ENCODE data around the gene IQSEC1. TPM values are rescaled to one million over a fixed set of nuclear protein-coding genes. Genes with fewer than 3 reads are reported as not detected.

The IQSEC1 gene
- total and polyA plus RNA-seq, 2 experiments from 2014 or later, result 21.2 to 24.7 TPM

DNA sequence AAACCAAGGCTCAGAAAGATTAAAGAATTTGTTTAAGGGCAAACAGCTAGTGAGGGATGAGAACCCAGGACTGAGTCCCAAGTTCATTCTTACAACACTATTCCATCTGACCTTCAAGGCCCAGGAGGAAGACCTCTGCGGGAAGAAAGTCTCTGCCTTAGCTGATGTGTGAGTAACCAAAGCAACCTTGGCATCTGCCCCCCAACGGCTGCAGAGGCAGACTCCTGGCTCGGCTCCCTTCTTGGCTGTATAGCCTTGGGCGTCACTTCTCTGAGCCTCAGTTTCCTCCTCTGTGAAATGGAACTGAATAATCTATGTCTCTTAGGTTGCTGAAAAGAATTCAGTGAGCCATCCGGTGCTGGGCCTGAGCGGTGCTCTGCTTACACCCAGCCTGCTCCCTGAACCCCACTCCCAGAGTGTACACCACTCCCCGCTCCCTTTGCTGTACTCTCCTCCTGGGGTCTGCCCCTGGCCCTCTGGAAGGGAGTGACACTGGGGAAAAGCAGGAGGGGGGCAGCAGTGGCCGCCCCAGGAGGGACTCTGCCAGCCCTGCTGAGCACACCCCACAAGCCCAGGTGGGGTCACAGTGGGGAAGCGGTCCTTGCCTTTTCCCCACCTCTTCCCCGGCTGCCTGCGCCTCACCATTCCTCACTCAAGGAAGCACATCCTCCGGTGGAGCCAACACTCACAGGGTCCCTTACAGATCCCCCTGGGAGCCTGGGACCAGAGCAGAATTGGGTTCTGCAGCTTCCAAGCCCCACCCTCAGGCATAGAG is 97.3 kb downstream of the IQSEC1 start:
- DNase-seq (ENCODE audit: low spot score), result no peak
- no peaks in the 10 kb centered on the region for H3K27me3 ChIP-seq
- TF ChIP-seq EZH2 (IDR thresholded peaks at IDR 0.05; ENCODE audit: borderline replicate concordance) (no peak), EZH2phosphoT487 (IDR thresholded peaks at IDR 0.05; ENCODE audit: low read depth, severe bottlenecking, unreplicated experiment) (no peak)
- TF ChIP-seq, protein P1, sequence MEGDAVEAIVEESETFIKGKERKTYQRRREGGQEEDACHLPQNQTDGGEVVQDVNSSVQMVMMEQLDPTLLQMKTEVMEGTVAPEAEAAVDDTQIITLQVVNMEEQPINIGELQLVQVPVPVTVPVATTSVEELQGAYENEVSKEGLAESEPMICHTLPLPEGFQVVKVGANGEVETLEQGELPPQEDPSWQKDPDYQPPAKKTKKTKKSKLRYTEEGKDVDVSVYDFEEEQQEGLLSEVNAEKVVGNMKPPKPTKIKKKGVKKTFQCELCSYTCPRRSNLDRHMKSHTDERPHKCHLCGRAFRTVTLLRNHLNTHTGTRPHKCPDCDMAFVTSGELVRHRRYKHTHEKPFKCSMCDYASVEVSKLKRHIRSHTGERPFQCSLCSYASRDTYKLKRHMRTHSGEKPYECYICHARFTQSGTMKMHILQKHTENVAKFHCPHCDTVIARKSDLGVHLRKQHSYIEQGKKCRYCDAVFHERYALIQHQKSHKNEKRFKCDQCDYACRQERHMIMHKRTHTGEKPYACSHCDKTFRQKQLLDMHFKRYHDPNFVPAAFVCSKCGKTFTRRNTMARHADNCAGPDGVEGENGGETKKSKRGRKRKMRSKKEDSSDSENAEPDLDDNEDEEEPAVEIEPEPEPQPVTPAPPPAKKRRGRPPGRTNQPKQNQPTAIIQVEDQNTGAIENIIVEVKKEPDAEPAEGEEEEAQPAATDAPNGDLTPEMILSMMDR (IDR thresholded peaks at IDR 0.05; ENCODE audit: poor library complexity), result no peak
- no peaks in the 10 kb centered on the region for H3K9me2 ChIP-seq (replicated peaks; ENCODE audit: insufficient read depth)
- no peaks in the 10 kb centered on the region for H4K20me1 ChIP-seq (ENCODE audit: insufficient read depth, poor library complexity, severe bottlenecking)
- H3K9me3 ChIP-seq (ENCODE audit: low read depth), result no peaks in the 10 kb centered on the region
- H3K4me1 ChIP-seq (ENCODE audit: insufficient read depth), result no peaks in the 10 kb centered on the region
- WGBS (ENCODE audit: low lambda C conversion rate, missing lambda C conversion rate), result 94% methylated on average over 12 of the region's 12 CpGs
- no peak overlapping the region for H2AFZ ChIP-seq
- H3K36me3 ChIP-seq (replicated peaks; ENCODE audit: insufficient read depth, low read depth), result no peaks in the 10 kb centered on the region
- no peak overlapping the region for H3K4me3 ChIP-seq
- no peaks in the 10 kb centered on the region for H3K79me2 ChIP-seq
- no peak overlapping the region for H3K27ac ChIP-seq
- H3K4me2 ChIP-seq, result no peak overlapping the region

DNA sequence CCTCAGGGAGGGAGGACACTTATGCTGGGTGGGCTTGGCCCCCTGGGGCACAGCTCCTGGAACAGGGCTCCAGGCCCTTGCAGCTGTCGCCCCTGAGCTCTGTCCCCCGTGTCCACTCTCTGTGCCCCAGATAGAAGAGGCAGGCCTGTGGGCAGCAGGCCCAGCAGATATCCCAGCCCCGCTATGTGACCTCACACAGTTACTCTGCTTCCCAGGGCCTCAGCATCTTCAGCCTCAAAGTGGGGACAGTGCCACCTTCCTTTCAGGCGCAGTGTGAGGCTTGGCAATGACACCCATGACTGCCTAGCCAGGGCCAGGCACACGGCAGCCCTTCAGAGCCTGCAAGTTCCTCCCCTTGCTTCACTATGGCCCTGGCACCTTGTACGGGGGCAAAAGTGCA is 98.4 kb downstream of the IQSEC1 start:
- TF ChIP-seq EZH2 (IDR thresholded peaks at IDR 0.05; ENCODE audit: borderline replicate concordance) (no peak), EZH2phosphoT487 (IDR thresholded peaks at IDR 0.05; ENCODE audit: low read depth, severe bottlenecking, unreplicated experiment) (no peak)
- TF ChIP-seq, protein P1 (IDR thresholded peaks at IDR 0.05; ENCODE audit: poor library complexity), result no peak
- Histone ChIP-seq H2AFZ (no peak overlapping the region), H3K4me1 (ENCODE audit: insufficient read depth) (no peaks in the 10 kb centered on the region), H3K27ac (no peak overlapping the region), H3K9me3 (ENCODE audit: low read depth) (no peaks in the 10 kb centered on the region), H4K20me1 (ENCODE audit: insufficient read depth, poor library complexity, severe bottlenecking) (no peaks in the 10 kb centered on the region), H3K27me3 (no peaks in the 10 kb centered on the region), H3K9me2 (replicated peaks; ENCODE audit: insufficient read depth) (no peaks in the 10 kb centered on the region), H3K36me3 (replicated peaks; ENCODE audit: insufficient read depth, low read depth) (no peaks in the 10 kb centered on the region), H3K4me2 (no peak overlapping the region), H3K4me3 (no peak overlapping the region), H3K79me2 (no peaks in the 10 kb centered on the region)
- WGBS (ENCODE audit: low lambda C conversion rate, missing lambda C conversion rate), result 93% methylated on average over 6 of the region's 6 CpGs
- DNase-seq (ENCODE audit: low spot score), result no peak

DNA sequence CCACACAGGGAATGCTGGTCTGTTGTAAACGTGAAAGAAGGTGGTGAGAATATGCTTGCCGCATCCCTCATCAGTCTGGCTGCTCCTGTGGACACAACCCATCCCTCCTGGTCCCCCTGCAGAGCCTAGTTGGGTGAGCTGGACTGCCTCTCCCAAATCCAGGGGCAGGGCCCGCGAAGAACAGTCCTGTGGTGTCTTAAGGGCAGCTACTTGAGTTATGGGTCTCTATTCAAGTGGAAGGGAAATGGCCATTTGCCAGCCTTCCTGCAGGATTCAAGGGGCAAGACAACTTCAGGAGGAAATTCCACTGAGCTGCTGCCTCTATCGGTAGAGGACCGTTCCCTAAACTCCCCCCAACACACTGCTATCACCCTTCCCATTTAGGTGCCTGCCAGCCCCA is 98.9 kb downstream of the IQSEC1 start:
- Histone ChIP-seq H3K9me3 (ENCODE audit: low read depth) (no peaks in the 10 kb centered on the region), H3K79me2 (no peaks in the 10 kb centered on the region), H3K27ac (no peak overlapping the region), H3K27me3 (no peaks in the 10 kb centered on the region), H3K9me2 (replicated peaks; ENCODE audit: insufficient read depth) (no peaks in the 10 kb centered on the region), H3K4me1 (ENCODE audit: insufficient read depth) (no peaks in the 10 kb centered on the region), H3K4me3 (no peak overlapping the region), H3K36me3 (replicated peaks; ENCODE audit: insufficient read depth, low read depth) (no peaks in the 10 kb centered on the region), H2AFZ (no peak overlapping the region), H4K20me1 (ENCODE audit: insufficient read depth, poor library complexity, severe bottlenecking) (no peaks in the 10 kb centered on the region), H3K4me2 (no peak overlapping the region)
- WGBS (ENCODE audit: low lambda C conversion rate, missing lambda C conversion rate), result 93% methylated on average over 6 of the region's 6 CpGs
- no peak for DNase-seq (ENCODE audit: low spot score)
- TF ChIP-seq EZH2phosphoT487 (IDR thresholded peaks at IDR 0.05; ENCODE audit: low read depth, severe bottlenecking, unreplicated experiment) (no peak), EZH2 (IDR thresholded peaks at IDR 0.05; ENCODE audit: borderline replicate concordance) (no peak)
- TF ChIP-seq, protein P1 (IDR thresholded peaks at IDR 0.05; ENCODE audit: poor library complexity), result no peak

Measured in hepatocyte (in vitro differentiated cells).